HG03378 (cell line): ENCODE data around the gene UXS1.

Source experiments
- ATAC-seq: cut with Tn5 transposase; IDR thresholded peaks from one replicate; pipeline ENCODE4 v1.9.1; 2021; ENCODE audit warnings: mild to moderate bottlenecking, moderate library complexity; ENCODE audit not compliant: unreplicated experiment

UXS1 gene

DNA sequence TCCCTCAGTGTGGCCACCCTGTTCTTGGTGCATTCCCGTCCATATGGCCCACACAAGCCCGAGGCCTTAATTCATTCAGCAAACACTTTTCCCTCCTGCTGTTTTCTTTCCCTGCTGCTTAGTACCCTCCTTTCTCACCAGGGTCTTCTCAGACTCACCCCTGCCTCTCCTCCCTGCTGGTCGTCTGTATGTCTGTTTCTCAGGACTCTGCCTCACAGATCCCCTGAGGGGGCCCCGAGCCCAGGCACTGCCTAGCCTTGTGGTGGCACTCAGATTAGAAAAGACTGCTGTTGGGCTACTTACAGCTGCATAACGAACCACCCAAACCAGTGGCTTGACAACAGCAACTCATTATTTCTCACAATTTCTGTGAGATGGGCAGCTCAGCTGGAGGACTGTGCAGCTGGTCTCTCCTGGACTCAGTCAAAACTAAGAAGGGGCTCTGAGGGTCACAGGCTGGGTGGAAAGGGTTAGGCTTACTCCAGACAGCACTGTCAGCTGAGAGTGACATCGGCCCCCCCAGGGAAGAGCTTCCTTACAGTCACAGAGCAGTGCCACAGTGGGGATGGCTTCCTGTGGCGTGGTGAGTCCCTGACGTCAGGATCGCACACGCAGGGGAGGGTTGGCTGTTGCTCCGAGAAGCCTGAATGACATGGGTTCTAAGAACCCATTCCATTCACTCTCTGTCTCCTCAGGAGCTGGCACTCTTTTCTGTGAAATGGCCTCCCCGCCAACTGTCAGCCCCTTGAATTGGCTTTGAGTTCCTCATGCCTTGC lies 139.0 kb downstream of the UXS1 start:
- no peak for ATAC-seq

DNA sequence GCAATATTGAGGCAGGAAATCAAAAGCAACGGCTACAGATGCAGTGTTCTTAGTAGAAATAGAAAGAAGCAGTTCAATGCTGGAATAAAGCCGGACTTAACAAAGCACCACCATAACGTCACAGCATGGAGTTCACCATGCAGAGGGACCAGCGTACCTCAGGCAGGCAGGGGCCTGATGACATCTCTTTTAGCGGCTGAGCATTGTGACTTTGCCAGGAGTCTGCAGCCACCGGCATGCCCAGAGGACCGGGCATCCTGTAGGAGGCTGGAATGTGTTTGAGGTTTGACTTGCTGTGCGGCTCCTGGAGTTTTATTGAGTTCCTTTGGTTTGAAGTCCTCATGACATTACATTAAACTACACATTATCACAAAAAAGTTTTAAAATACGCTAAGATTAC lies 139.8 kb downstream of the UXS1 start:
- no peak for ATAC-seq

DNA sequence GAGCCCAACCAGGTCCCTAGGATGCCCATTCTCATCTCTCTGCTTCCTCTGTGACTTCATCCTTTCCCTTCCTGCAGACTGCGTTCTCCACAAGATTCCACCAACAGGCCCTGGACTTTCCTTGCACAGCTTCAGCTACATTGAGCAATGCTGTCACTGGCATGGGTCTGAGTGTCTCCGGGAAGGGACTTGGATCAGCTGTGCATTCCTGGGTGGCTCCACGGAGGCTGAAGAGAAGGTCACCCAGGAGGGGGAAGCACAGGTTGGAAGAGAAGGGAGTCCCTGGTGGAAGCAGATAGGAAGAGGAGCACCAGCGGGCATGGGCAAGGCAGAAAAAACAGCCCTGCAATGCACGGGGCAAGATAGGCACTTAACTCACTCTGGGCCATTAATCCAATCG lies 140.5 kb downstream of the UXS1 start:
- no peak for ATAC-seq

DNA sequence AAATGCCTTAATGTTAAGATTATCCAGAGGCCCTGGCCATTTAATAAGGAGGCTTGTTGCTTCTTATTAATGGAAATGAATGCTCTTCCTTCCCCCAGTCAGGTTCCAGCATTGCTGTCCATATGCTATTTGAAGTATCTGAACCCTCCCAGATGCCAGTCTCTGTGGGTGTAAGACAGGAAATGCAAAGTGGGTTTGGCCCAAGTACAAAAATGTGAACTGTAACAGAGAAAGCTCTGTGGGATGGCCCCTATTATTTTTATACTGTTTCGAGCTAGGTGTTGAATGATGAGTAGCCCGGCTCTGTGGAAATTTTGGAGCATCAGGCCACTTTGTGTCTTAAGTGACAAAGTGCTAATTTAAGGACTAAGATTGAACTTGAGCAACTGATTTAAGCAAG lies 141.0 kb downstream of the UXS1 start:
- no peak for ATAC-seq

DNA sequence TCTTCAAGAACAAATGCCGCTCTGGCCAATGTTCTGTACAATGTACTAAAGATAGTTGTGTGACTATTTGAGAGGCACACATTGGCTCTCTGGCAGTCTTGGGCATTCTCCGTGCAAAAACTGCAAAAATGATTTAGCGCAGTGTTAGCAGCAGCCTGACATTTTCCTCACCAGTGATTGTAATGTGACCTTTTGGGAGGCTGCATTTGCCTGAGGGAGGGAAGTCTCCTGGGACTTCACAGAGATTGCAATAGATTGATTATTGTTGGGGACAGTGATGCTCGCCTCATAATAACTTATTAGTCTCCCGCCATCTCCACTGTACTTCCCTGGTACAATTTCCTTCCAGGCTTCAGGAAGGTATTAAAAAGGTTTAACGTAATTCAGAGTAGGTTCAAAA lies 149.2 kb downstream of the UXS1 start:
- ATAC-seq: no peak

DNA sequence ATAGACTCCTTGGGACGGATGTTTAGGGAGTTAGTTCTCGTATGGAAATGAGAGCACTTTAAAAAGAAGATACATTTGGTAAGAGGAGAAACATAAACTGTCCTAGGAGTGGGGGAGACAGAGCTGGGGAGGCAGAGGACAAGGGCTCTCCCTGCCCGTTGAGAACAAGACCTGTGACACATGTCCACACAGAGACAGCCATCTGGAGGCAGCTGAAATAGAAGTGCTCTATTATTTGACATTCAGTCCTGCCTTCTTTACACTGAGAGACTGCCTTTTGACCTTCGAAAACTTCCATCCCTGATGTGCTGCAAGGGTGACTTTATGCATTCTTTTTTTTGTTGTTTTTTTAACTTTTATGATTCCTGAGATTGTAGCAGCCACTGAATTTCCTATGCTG lies 150.1 kb downstream of the UXS1 start:
- no peak for ATAC-seq
